GM12875 (cell line): ENCODE results near the gene CCPG1.
"Not testable (repeated sequence)": the region's sequence is repeated elsewhere in the genome, so short reads cannot be mapped to it uniquely, and the experiment has no call there.

Source experiments
- H3K4me3 ChIP-seq: one replicate; pipeline ENCODE4 v1.5.1; 2011; ENCODE audit warnings: low read depth, low read length, control low read depth
- CTCF ChIP-seq: IDR thresholded peaks from 2 replicates; pipeline ENCODE4 v1.5.1; 2011; ENCODE audit warnings: low read depth, mild to moderate bottlenecking, control low read depth, inconsistent platforms, low read length, moderate library complexity, borderline replicate concordance; ENCODE audit not compliant: insufficient read depth

CCPG1 gene

GRCh38 chr15:55408012-55408928, at the start of gene CCPG1, which contains the start of gene PIERCE2:
TSS of gene CCPG1 (minus strand) at chr15:55408359. CDS start at chr15:55389424, 18,935 bp downstream.
TSS of gene PIERCE2 (plus strand) at chr15:55408495. CDS start at chr15:55408769, 274 bp downstream.
- H3K4me3 ChIP-seq, result peak within 1 kb of the TSS; percentile 60
- TF ChIP-seq CTCF, result peak; percentile 80

GRCh38 chr15:55457401-55458022, 49.4 kb upstream of the CCPG1 start:
- H3K4me3 ChIP-seq, result no peak overlapping the region
- TF ChIP-seq CTCF, result no peak

- H3K4me3 ChIP-seq, result not testable (repeated sequence)
These were observed 38.9 kb upstream of the CCPG1 start for GRCh38 chr15:55447030-55447394.

- not testable (repeated sequence) for H3K4me3 ChIP-seq
These were observed 38.3 kb upstream of the CCPG1 start for GRCh38 chr15:55446379-55447029.

- H3K4me3 ChIP-seq, result not testable (repeated sequence)
These were observed 37.8 kb upstream of the CCPG1 start for GRCh38 chr15:55445936-55446335.

GRCh38 chr15:55443141-55443540, 35.0 kb upstream of the CCPG1 start:
- not testable (repeated sequence) for H3K4me3 ChIP-seq

- H3K4me3 ChIP-seq, result no peak overlapping the region
- TF ChIP-seq CTCF, result peak; percentile 45; the same call in 1 of the 2 replicates
These were observed 27.0 kb upstream of the CCPG1 start for GRCh38 chr15:55434989-55435825.

GRCh38 chr15:55422089-55422488, 13.9 kb upstream of the CCPG1 start:
- no peak for TF ChIP-seq CTCF
- no peak overlapping the region for H3K4me3 ChIP-seq
